Ovary (tissue), 3 donors: ENCODE results near the gene ITPR1.

ENCODE experiments used
- CTCF ChIP-seq, 3 donors: fragments of 450-650 bp in 2 of 3; fragments of 200-600 bp in 1 of 3; IDR thresholded peaks; one replicate each; pipeline versions ENCODE4 v1.5.1 to v1.8.0; 2016 to 2022; ENCODE audit warnings: antibody characterized with exemption in 3 of 3, mild to moderate bottlenecking in 1 of 3
- EP300 ChIP-seq: sonication (generic); formaldehyde crosslinking; IDR thresholded peaks from one replicate; pipeline ENCODE4 v1.6.1; 2017; ENCODE audit warnings: antibody characterized with exemption
- POLR2A ChIP-seq: fragments of 450-650 bp; IDR thresholded peaks from one replicate; pipeline ENCODE4 v1.6.1; 2017; ENCODE audit warnings: antibody characterized with exemption, mild to moderate bottlenecking, moderate library complexity
- donor health status: DM: no; HTN: no; CAD: no.

GRCh38 chr3:4548356-4548755 is 55.2 kb downstream of the ITPR1 start:
- TF ChIP-seq EP300 (no peak), CTCF (IDR thresholded peaks at IDR 0.05) (no peak), POLR2A (no peak)
